ENCODE measurements around the gene IRAG1.

The IRAG1 gene

GRCh38 chr11:10728789-10729472, 35.4 kb upstream of the IRAG1 start:
- Histone ChIP-seq H3K27ac (ENCODE audit: low read depth, low read length) (no peak overlapping the region), H3F3A (ENCODE audit: insufficient read depth) (no peaks in the 10 kb centered on the region), H3K9me3 (ENCODE audit: insufficient read depth, low read length) (no peaks in the 10 kb centered on the region), H3K36me3 (ENCODE audit: low read length) (no peaks in the 10 kb centered on the region), H4K20me1 (ENCODE audit: low read depth, low read length) (no peaks in the 10 kb centered on the region), H3K4me3 (ENCODE audit: insufficient read depth, low read length, poor library complexity, severe bottlenecking) (no peak overlapping the region), H3K79me2 (ENCODE audit: insufficient read depth, low read length) (no peaks in the 10 kb centered on the region), H3K9ac (ENCODE audit: low read length) (no peak overlapping the region), H3K9me2 (replicated peaks; ENCODE audit: insufficient read depth, low read length) (no peaks in the 10 kb centered on the region), H3K27me3 (ENCODE audit: low read length) (no peaks in the 10 kb centered on the region), H3K4me2 (ENCODE audit: low read depth, low read length, poor library complexity, severe bottlenecking) (no peak overlapping the region), H2AFZ (ENCODE audit: low read depth, low read length, severe bottlenecking) (no peak overlapping the region)
- TF ChIP-seq, protein P1, sequence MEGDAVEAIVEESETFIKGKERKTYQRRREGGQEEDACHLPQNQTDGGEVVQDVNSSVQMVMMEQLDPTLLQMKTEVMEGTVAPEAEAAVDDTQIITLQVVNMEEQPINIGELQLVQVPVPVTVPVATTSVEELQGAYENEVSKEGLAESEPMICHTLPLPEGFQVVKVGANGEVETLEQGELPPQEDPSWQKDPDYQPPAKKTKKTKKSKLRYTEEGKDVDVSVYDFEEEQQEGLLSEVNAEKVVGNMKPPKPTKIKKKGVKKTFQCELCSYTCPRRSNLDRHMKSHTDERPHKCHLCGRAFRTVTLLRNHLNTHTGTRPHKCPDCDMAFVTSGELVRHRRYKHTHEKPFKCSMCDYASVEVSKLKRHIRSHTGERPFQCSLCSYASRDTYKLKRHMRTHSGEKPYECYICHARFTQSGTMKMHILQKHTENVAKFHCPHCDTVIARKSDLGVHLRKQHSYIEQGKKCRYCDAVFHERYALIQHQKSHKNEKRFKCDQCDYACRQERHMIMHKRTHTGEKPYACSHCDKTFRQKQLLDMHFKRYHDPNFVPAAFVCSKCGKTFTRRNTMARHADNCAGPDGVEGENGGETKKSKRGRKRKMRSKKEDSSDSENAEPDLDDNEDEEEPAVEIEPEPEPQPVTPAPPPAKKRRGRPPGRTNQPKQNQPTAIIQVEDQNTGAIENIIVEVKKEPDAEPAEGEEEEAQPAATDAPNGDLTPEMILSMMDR (IDR thresholded peaks at IDR 0.05; ENCODE audit: insufficient read depth, low read length, poor library complexity, severe bottlenecking) = no peak
- no peak for TF ChIP-seq EZH2phosphoT487 (conservative IDR thresholded peaks at IDR 0.05; ENCODE audit: low read length)

- Histone ChIP-seq H3K9ac (ENCODE audit: low read length) (no peak overlapping the region), H4K20me1 (ENCODE audit: low read depth, low read length) (no peaks in the 10 kb centered on the region), H3K36me3 (ENCODE audit: low read length) (no peaks in the 10 kb centered on the region), H3K9me3 (ENCODE audit: insufficient read depth, low read length) (no peaks in the 10 kb centered on the region), H3K4me3 (ENCODE audit: insufficient read depth, low read length, poor library complexity, severe bottlenecking) (no peak overlapping the region), H3K27ac (ENCODE audit: low read depth, low read length) (no peak overlapping the region), H2AFZ (ENCODE audit: low read depth, low read length, severe bottlenecking) (no peak overlapping the region), H3K4me2 (ENCODE audit: low read depth, low read length, poor library complexity, severe bottlenecking) (no peak overlapping the region), H3K79me2 (ENCODE audit: insufficient read depth, low read length) (no peaks in the 10 kb centered on the region), H3F3A (ENCODE audit: insufficient read depth) (no peaks in the 10 kb centered on the region), H3K9me2 (replicated peaks; ENCODE audit: insufficient read depth, low read length) (no peaks in the 10 kb centered on the region), H3K27me3 (ENCODE audit: low read length) (no peaks in the 10 kb centered on the region)
- no peak for TF ChIP-seq EZH2phosphoT487 (conservative IDR thresholded peaks at IDR 0.05; ENCODE audit: low read length)
- TF ChIP-seq, protein P1 (IDR thresholded peaks at IDR 0.05; ENCODE audit: insufficient read depth, low read length, poor library complexity, severe bottlenecking) = no peak
Observed at GRCh38 chr11:10728154-10728553, 34.6 kb upstream of the IRAG1 start.

DNA sequence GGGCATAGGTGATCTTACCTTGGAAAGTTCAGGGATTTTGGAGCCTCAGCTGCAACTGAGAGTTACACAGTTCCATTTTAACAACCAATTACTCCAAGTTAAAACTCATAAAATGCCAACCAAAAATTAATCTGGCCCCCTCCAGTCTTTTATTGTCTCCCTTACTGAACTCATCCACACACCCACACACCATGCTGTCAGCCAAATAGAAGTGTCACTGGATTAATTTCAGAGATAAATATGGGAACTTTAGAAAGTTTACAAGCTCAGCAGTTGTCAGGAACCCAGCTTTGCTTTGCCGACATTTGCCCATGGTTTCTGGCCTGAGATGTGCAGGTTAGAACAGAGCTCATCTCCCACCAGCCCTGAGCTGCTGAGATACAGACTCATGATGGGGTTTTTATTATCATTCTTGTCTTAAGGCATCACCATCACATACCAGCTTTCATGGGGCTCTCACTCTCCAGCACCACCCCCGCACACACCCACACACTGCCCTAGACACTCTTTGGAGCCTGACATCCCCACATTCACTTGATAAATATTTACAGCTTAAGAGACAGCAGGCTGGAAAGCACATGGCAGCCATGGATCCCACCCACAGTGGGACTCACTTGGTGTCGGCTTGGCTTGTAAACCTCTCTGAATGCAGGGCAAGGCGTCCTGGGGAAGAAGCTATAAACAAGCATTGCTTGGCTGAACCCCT, 33.7 kb upstream of the IRAG1 start:
- no peak overlapping the region for H3K4me2 ChIP-seq (ENCODE audit: low read depth, low read length, poor library complexity, severe bottlenecking)
- H3K27me3 ChIP-seq (ENCODE audit: low read length) = no peaks in the 10 kb centered on the region
- no peaks in the 10 kb centered on the region for H3F3A ChIP-seq (ENCODE audit: insufficient read depth)
- no peak for TF ChIP-seq EZH2phosphoT487 (conservative IDR thresholded peaks at IDR 0.05; ENCODE audit: low read length)
- TF ChIP-seq, protein P1 (IDR thresholded peaks at IDR 0.05; ENCODE audit: insufficient read depth, low read length, poor library complexity, severe bottlenecking) = no peak
- no peak overlapping the region for H2AFZ ChIP-seq (ENCODE audit: low read depth, low read length, severe bottlenecking)
- H3K79me2 ChIP-seq (ENCODE audit: insufficient read depth, low read length) = no peaks in the 10 kb centered on the region
- H3K9ac ChIP-seq (ENCODE audit: low read length) = no peak overlapping the region
- no peak overlapping the region for H3K4me3 ChIP-seq (ENCODE audit: insufficient read depth, low read length, poor library complexity, severe bottlenecking)
- H3K36me3 ChIP-seq (ENCODE audit: low read length) = no peaks in the 10 kb centered on the region
- no peaks in the 10 kb centered on the region for H4K20me1 ChIP-seq (ENCODE audit: low read depth, low read length)
- no peaks in the 10 kb centered on the region for H3K9me3 ChIP-seq (ENCODE audit: insufficient read depth, low read length)
- no peak overlapping the region for H3K27ac ChIP-seq (ENCODE audit: low read depth, low read length)
- no peaks in the 10 kb centered on the region for H3K9me2 ChIP-seq (replicated peaks; ENCODE audit: insufficient read depth, low read length)
